ENCODE results near the gene CELF4.

- no peak for TF ChIP-seq POLR2A (IDR thresholded peaks at IDR 0.05; ENCODE audit: low read depth, low read length)
- TF ChIP-seq POLR2AphosphoS5 (IDR thresholded peaks at IDR 0.05; ENCODE audit: low read depth, low read length), result no peak
- no peak for TF ChIP-seq PAX5 (IDR thresholded peaks at IDR 0.05; ENCODE audit: insufficient read depth, low read length, severe bottlenecking)
- no peak for TF ChIP-seq SPI1 (IDR thresholded peaks at IDR 0.05; ENCODE audit: low read depth, low read length)
Measured at GRCh38 chr18:37540424-37541138, 25.0 kb downstream of the CELF4 start.

All from GM12891 (cell line).